HCT116 (cell line): Measurements from ENCODE around the gene FLT3. TPM values are rescaled to one million over a fixed set of nuclear protein-coding genes. Genes with fewer than 3 reads are reported as not detected.
"Not testable (repeated sequence)": the region's sequence is repeated elsewhere in the genome, so short reads cannot be mapped to it uniquely, and the experiment has no call there.

Experiments
- ATAC-seq: fragments of 200-7000 bp; cut with Tn5 transposase; 2 replicates; pipeline ENCODE4 v1.9.1; 2020; ENCODE audit warnings: mild to moderate bottlenecking, moderate library complexity
- BruUV-seq: library from RNA; stranded (reverse); fragments of 400-500 nt; replicated peaks from 2 replicates; lab custom pipeline; 2021; lab: Mats Ljungman, UMichigan
- CTCF ChIA-PET: fragments of 300-600 bp; sonication (Branson Sonifier 250); formaldehyde crosslinking; loops from one replicate; lab custom pipeline; 2021; ENCODE audit warnings: antibody characterized with exemption; lab: Charles Lee
- POLR2A ChIA-PET: fragments of 300-600, 350-600 bp; sonication (Branson Sonifier 250); formaldehyde crosslinking; loops from one replicate; lab custom pipeline; 2021; ENCODE audit warnings: antibody characterized with exemption; lab: Charles Lee
- RAD21 ChIA-PET, 2 experiments: fragments of 300-600 bp; sonication (Branson Sonifier 250); formaldehyde crosslinking; loops; one replicate each; lab custom pipeline; 2023; ENCODE audit warnings: low total read pairs in 2 of 2; ENCODE audit not compliant: uncharacterized antibody in 2 of 2, unreplicated experiment in 2 of 2, low non-redundant PET in 1 of 2; lab: Charles Lee
- DNase-seq: peaks from one replicate; pipeline ENCODE4 v3.0.0-alpha.2; 2010; ENCODE audit warnings: low read depth, low spot score
- H2AFZ ChIP-seq: fragments of 200-600 bp; shearing (Covaris generic), sonication (generic); 2 replicates; pipeline ENCODE4 v1.6.1; 2017; ENCODE audit warnings: low read depth, mixed run types, mixed read lengths, antibody characterized with exemption, low read length; ENCODE audit not compliant: poor library complexity, severe bottlenecking
- H3K27ac ChIP-seq: 2 replicates; pipeline ENCODE4 v1.5.1; 2012; ENCODE audit warnings: low read depth, low read length
- H3K27me3 ChIP-seq: fragments of 200-600 bp; sonication (generic); 2 replicates; pipeline ENCODE4 v1.6.1; 2016; ENCODE audit warnings: mixed run types, low read length, mixed read lengths; ENCODE audit not compliant: insufficient read depth
- H3K36me3 ChIP-seq, 2 experiments: fragments of 200-500 bp in 1 of 2; fragments of 200-600 bp in 1 of 2; sonication (Bioruptor generic) in 1 of 2; sonication (generic) in 1 of 2; 2 replicates each; pipeline versions ENCODE4 v1.5.1 to v1.6.1; 2014 to 2016; ENCODE audit warnings: low read length in 2 of 2, inconsistent platforms in 1 of 2, mixed read lengths in 1 of 2, mixed run types in 1 of 2; ENCODE audit not compliant: insufficient read depth in 2 of 2, control insufficient read depth in 1 of 2
- H3K4me1 ChIP-seq, 2 experiments: fragments of 200-600 bp in 1 of 2; sonication (generic) in 1 of 2; 2 replicates each; pipeline versions ENCODE4 v1.5.1 to v1.6.1; 2012 to 2017; ENCODE audit warnings: low read length in 2 of 2, inconsistent platforms in 1 of 2, mild to moderate bottlenecking in 1 of 2, mixed read lengths in 1 of 2, mixed run types in 1 of 2, moderate library complexity in 1 of 2; ENCODE audit not compliant: insufficient read depth in 2 of 2, control insufficient read depth in 1 of 2
- H3K4me2 ChIP-seq: fragments of 200-600 bp; sonication (generic); 2 replicates; pipeline ENCODE4 v1.6.1; 2017; ENCODE audit warnings: mixed run types, low read length, mixed read lengths
- H3K4me3 ChIP-seq, 2 experiments: fragments of 200-600 bp in 1 of 2; sonication (generic) in 1 of 2; replicated peaks in 1 of 2; 2 replicates each; pipeline ENCODE4 v1.5.1; 2011 to 2016; ENCODE audit warnings: low read length in 2 of 2, control low read depth in 1 of 2, low read depth in 1 of 2, mild to moderate bottlenecking in 1 of 2, mixed read lengths in 1 of 2, mixed run types in 1 of 2
- H3K79me2 ChIP-seq: fragments of 200-600 bp; sonication (generic); 2 replicates; pipeline ENCODE4 v1.6.1; 2017; ENCODE audit warnings: mild to moderate bottlenecking, mixed run types, low read length, moderate library complexity, mixed read lengths; ENCODE audit not compliant: insufficient read depth
- H3K9ac ChIP-seq: fragments of 200-600 bp; sonication (generic); 2 replicates; pipeline ENCODE4 v1.6.1; 2016; ENCODE audit warnings: low read length, mixed read lengths
- H3K9me2 ChIP-seq: fragments of 200-600 bp; sonication (generic), shearing (Covaris generic); 2 replicates; pipeline ENCODE4 v1.6.1; 2017; ENCODE audit warnings: mixed run types, mild to moderate bottlenecking, moderate library complexity; ENCODE audit not compliant: insufficient read depth
- H3K9me3 ChIP-seq, 2 experiments: fragments of 200-500 bp in 1 of 2; fragments of 200-600 bp in 1 of 2; sonication (Bioruptor generic) in 1 of 2; sonication (generic) in 1 of 2; 2 replicates each; pipeline ENCODE4 v1.6.1; 2014 to 2017; ENCODE audit warnings: low read length in 2 of 2, mixed read lengths in 2 of 2, inconsistent platforms in 1 of 2, low read depth in 1 of 2, mild to moderate bottlenecking in 1 of 2, mixed run types in 1 of 2, moderate library complexity in 1 of 2; ENCODE audit not compliant: control insufficient read depth in 1 of 2, insufficient read depth in 1 of 2
- H4K20me1 ChIP-seq: fragments of 200-600 bp; sonication (generic), shearing (Covaris generic); 2 replicates; pipeline ENCODE4 v1.6.1; 2017; ENCODE audit warnings: mixed run types, mild to moderate bottlenecking, moderate library complexity; ENCODE audit not compliant: insufficient read depth
- CBX3 ChIP-seq: IDR thresholded peaks from 2 replicates; pipeline ENCODE4 v1.6.1; 2012; ENCODE audit warnings: low read depth
- CTCF ChIP-seq, 3 experiments: fragments of 200-600 bp in 1 of 3; sonication (generic) in 1 of 3; IDR thresholded peaks in 2 of 3; conservative IDR thresholded peaks in 1 of 3; 2 replicates each; pipeline ENCODE4 v1.5.1; 2012 to 2017; ENCODE audit warnings: low read depth in 2 of 3, low read length in 2 of 3, antibody characterized with exemption in 1 of 3, borderline replicate concordance in 1 of 3, control low read depth in 1 of 3, mild to moderate bottlenecking in 1 of 3, mixed read lengths in 1 of 3, mixed run types in 1 of 3, moderate library complexity in 1 of 3; ENCODE audit not compliant: insufficient read depth in 1 of 3
- EGR1 ChIP-seq: IDR thresholded peaks from 2 replicates; pipeline ENCODE4 v1.6.1; 2012; ENCODE audit warnings: low read depth
- ELF1 ChIP-seq: IDR thresholded peaks from 2 replicates; pipeline ENCODE4 v1.6.1; 2012; ENCODE audit warnings: low read depth, borderline replicate concordance
- EZH2 ChIP-seq: fragments of 200-600 bp; sonication (generic); IDR thresholded peaks from 2 replicates; pipeline ENCODE4 v1.6.1; 2017; ENCODE audit warnings: antibody characterized with exemption, mixed run types
- FOSL1 ChIP-seq: IDR thresholded peaks from 2 replicates; pipeline ENCODE4 v1.6.1; 2012; ENCODE audit warnings: low read depth
- JUND ChIP-seq: IDR thresholded peaks from 2 replicates; pipeline ENCODE4 v1.6.1; 2012
- POLR2A ChIP-seq: IDR thresholded peaks from 2 replicates; pipeline ENCODE4 v1.7.0; 2011; ENCODE audit warnings: borderline replicate concordance; ENCODE audit not compliant: insufficient read depth, insufficient read length; ENCODE audit errors: extremely low read depth
- SIN3A ChIP-seq: IDR thresholded peaks from 2 replicates; pipeline ENCODE4 v1.6.1; 2012; ENCODE audit warnings: low read depth
- SRF ChIP-seq: IDR thresholded peaks from 2 replicates; pipeline ENCODE4 v1.6.1; 2012; ENCODE audit warnings: low read depth
- YY1 ChIP-seq: IDR thresholded peaks from 2 replicates; pipeline ENCODE4 v1.6.1; 2011; ENCODE audit warnings: low read length, low read depth, moderate library complexity, mild to moderate bottlenecking; ENCODE audit not compliant: insufficient replicate concordance; ENCODE audit errors: extremely low read depth
- ZFX ChIP-seq: fragments of 450-650 bp; IDR thresholded peaks from 2 replicates; pipeline ENCODE4 v1.6.1; 2017
- ZNF274 ChIP-seq: fragments of 200-500 bp; sonication (Bioruptor generic); IDR thresholded peaks from 2 replicates; pipeline ENCODE4 v1.6.1; 2014; ENCODE audit warnings: mild to moderate bottlenecking, low read depth, low read length, inconsistent platforms
- intact Hi-C: fragments of 100-400 bp; cut with micrococcal nuclease; formaldehyde crosslinking; loops from 2 replicates; pipeline ENCODE4 v1.10.0; 2022
- total RNA-seq: library from RNA; stranded (reverse); gene quantifications from one replicate; pipeline ENCODE4 v1.2.1, GENCODE V29; 2021; ENCODE audit not compliant: unreplicated experiment
- TF ChIP-seq, protein P1 (sequence below): IDR thresholded peaks from 2 replicates; pipeline ENCODE4 v1.6.1; 2011; ENCODE audit warnings: mild to moderate bottlenecking, low read length, moderate library complexity; ENCODE audit not compliant: insufficient replicate concordance; ENCODE audit errors: extremely low read depth
- TF ChIP-seq, protein P2 (sequence below): IDR thresholded peaks from 2 replicates; pipeline ENCODE4 v1.6.1; 2012; ENCODE audit warnings: low read depth

The FLT3 gene
- total RNA-seq, 1 experiment from 2014 or later: 0.17 TPM

GRCh38 chr13:28010046-28010445, 90.3 kb downstream of the FLT3 start:
- H3K9ac ChIP-seq: no peak overlapping the region
- BruUV-seq: no TSS peak
- no peak overlapping the region for H3K4me2 ChIP-seq
- no peak overlapping the region for H2AFZ ChIP-seq
- no peak overlapping the region for H3K27ac ChIP-seq
- H3K9me2 ChIP-seq: no peaks in the 10 kb centered on the region
- H3K36me3 ChIP-seq: no peaks in the 10 kb centered on the region
- no peaks in the 10 kb centered on the region for H4K20me1 ChIP-seq
- H3K27me3 ChIP-seq: no peaks in the 10 kb centered on the region
- POLR2A ChIA-PET: no interaction called here
- RAD21 ChIA-PET: no interaction called here
- H3K4me3 ChIP-seq: no peak overlapping the region
- TF ChIP-seq CBX3 (no peak), SIN3A (no peak), POLR2A (no peak), ZFX (no peak), JUND (no peak), SRF (no peak), FOSL1 (no peak), EZH2 (no peak), ZNF274 (no peak), ELF1 (no peak), YY1 (no peak), EGR1 (no peak), CTCF (IDR thresholded peaks at IDR 0.05 in 2 of 3, conservative IDR thresholded peaks at IDR 0.05 in 1 of 3; ENCODE audit: borderline replicate concordance in 1 of 3, insufficient read depth in 1 of 3, low read depth in 2 of 3, low read length in 2 of 3) (no peak)
- TF ChIP-seq, protein P1, sequence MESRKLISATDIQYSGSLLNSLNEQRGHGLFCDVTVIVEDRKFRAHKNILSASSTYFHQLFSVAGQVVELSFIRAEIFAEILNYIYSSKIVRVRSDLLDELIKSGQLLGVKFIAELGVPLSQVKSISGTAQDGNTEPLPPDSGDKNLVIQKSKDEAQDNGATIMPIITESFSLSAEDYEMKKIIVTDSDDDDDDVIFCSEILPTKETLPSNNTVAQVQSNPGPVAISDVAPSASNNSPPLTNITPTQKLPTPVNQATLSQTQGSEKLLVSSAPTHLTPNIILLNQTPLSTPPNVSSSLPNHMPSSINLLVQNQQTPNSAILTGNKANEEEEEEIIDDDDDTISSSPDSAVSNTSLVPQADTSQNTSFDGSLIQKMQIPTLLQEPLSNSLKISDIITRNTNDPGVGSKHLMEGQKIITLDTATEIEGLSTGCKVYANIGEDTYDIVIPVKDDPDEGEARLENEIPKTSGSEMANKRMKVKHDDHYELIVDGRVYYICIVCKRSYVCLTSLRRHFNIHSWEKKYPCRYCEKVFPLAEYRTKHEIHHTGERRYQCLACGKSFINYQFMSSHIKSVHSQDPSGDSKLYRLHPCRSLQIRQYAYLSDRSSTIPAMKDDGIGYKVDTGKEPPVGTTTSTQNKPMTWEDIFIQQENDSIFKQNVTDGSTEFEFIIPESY: no peak
- TF ChIP-seq, protein P2, sequence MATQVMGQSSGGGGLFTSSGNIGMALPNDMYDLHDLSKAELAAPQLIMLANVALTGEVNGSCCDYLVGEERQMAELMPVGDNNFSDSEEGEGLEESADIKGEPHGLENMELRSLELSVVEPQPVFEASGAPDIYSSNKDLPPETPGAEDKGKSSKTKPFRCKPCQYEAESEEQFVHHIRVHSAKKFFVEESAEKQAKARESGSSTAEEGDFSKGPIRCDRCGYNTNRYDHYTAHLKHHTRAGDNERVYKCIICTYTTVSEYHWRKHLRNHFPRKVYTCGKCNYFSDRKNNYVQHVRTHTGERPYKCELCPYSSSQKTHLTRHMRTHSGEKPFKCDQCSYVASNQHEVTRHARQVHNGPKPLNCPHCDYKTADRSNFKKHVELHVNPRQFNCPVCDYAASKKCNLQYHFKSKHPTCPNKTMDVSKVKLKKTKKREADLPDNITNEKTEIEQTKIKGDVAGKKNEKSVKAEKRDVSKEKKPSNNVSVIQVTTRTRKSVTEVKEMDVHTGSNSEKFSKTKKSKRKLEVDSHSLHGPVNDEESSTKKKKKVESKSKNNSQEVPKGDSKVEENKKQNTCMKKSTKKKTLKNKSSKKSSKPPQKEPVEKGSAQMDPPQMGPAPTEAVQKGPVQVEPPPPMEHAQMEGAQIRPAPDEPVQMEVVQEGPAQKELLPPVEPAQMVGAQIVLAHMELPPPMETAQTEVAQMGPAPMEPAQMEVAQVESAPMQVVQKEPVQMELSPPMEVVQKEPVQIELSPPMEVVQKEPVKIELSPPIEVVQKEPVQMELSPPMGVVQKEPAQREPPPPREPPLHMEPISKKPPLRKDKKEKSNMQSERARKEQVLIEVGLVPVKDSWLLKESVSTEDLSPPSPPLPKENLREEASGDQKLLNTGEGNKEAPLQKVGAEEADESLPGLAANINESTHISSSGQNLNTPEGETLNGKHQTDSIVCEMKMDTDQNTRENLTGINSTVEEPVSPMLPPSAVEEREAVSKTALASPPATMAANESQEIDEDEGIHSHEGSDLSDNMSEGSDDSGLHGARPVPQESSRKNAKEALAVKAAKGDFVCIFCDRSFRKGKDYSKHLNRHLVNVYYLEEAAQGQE: no peak
- intact Hi-C loops: no loop called here
- CTCF ChIA-PET: no interaction called here
- DNase-seq: no peak
- ATAC-seq: no peak
- no peaks in the 10 kb centered on the region for H3K9me3 ChIP-seq
- H3K79me2 ChIP-seq: no peaks in the 10 kb centered on the region
- H3K4me1 ChIP-seq: no peaks in the 10 kb centered on the region

- POLR2A ChIA-PET, H3K4me2 ChIP-seq, H3K9ac ChIP-seq: not testable (repeated sequence)
Observed at GRCh38 chr13:28005016-28005415, 95.4 kb downstream of the FLT3 start.

More at GRCh38 chr13:28005016-28005415, 95.4 kb downstream of the FLT3 start:
- intact Hi-C loops, BruUV-seq, H3K27ac ChIP-seq, H3K9me2 ChIP-seq, DNase-seq, H4K20me1 ChIP-seq, H3K9me3 ChIP-seq, H2AFZ ChIP-seq, ATAC-seq, H3K36me3 ChIP-seq, H3K27me3 ChIP-seq, H3K79me2 ChIP-seq, H3K4me1 ChIP-seq, H3K4me3 ChIP-seq, CTCF ChIA-PET, RAD21 ChIA-PET: not testable (repeated sequence)
